GM12878 (cell line): ENCODE measurements around the gene BLNK. TPM values are rescaled to one million over a fixed set of nuclear protein-coding genes. Genes with fewer than 3 reads are reported as not detected.

ENCODE experiments used
- ATAC-seq: fragments of 200-7000 bp; cut with Tn5 transposase; 3 replicates; pipeline ENCODE4 v1.9.1; 2020; ENCODE audit warnings: mild to moderate bottlenecking, moderate library complexity
- BruUV-seq: library from RNA; stranded (reverse); fragments of 400-500 nt; replicated peaks from 2 replicates; lab custom pipeline; 2021; lab: Mats Ljungman, UMichigan
- CTCF ChIA-PET: fragments of 300-600 bp; sonication (Branson Sonifier 250); formaldehyde crosslinking; extraction: SDS; loops from one replicate; lab custom pipeline; 2021; ENCODE audit warnings: inconsistent platforms; lab: Yijun Ruan, JAX
- POLR2A ChIA-PET: fragments of 350-600 bp; formaldehyde crosslinking; extraction: SDS; loops from one replicate; lab custom pipeline; 2021; ENCODE audit warnings: inconsistent platforms; lab: Charles Lee
- RAD21 ChIA-PET: fragments of 300-600 bp; sonication (Branson Sonifier 250); formaldehyde crosslinking; loops from one replicate; lab custom pipeline; 2023; ENCODE audit warnings: antibody characterized with exemption; ENCODE audit not compliant: unreplicated experiment; lab: Charles Lee
- SMC1A ChIA-PET: fragments of 300-600 bp; sonication (Branson Sonifier 250); formaldehyde crosslinking; loops from one replicate; lab custom pipeline; 2023; ENCODE audit not compliant: unreplicated experiment, uncharacterized antibody; lab: Charles Lee
- DNase-seq: peaks from one replicate; pipeline ENCODE4 v3.0.0-alpha.2; 2011; ENCODE audit warnings: low read depth, low spot score
- FAIRE-seq: peaks from 3 replicates; lab custom pipeline; 2011; peaks lifted over from hg19 to GRCh38; lab: Jason Lieb, UNC
- H2AFZ ChIP-seq: 2 replicates; pipeline ENCODE4 v1.6.0; 2011; ENCODE audit warnings: low read depth, low read length, control low read depth; ENCODE audit not compliant: control insufficient read depth
- H3K27ac ChIP-seq: 2 replicates; pipeline ENCODE4 v1.5.1; 2011; ENCODE audit warnings: control low read depth; ENCODE audit not compliant: control insufficient read depth, insufficient read depth
- H3K27me3 ChIP-seq, 2 experiments: replicated peaks in 1 of 2; 2 replicates each; pipeline versions ENCODE4 v1.6.0 to v1.6.1; 2011; ENCODE audit warnings: low read length in 1 of 2; ENCODE audit not compliant: control insufficient read depth in 2 of 2, insufficient read depth in 2 of 2
- H3K36me3 ChIP-seq, 2 experiments: 2 replicates each; pipeline ENCODE4 v1.5.1; 2011; ENCODE audit warnings: low read length in 1 of 2; ENCODE audit not compliant: control insufficient read depth in 2 of 2, insufficient read depth in 2 of 2
- H3K4me1 ChIP-seq: 2 replicates; pipeline ENCODE4 v1.6.1; 2011; ENCODE audit warnings: mild to moderate bottlenecking, low read length, moderate library complexity, mixed read lengths; ENCODE audit not compliant: control insufficient read depth, insufficient read depth
- H3K4me2 ChIP-seq: 2 replicates; pipeline ENCODE4 v1.6.0; 2011; ENCODE audit warnings: control low read depth; ENCODE audit not compliant: control insufficient read depth, insufficient read depth
- H3K4me3 ChIP-seq: fragments of 200-600 bp; sonication (generic); 2 replicates; pipeline ENCODE4 v1.5.1; 2016
- H3K79me2 ChIP-seq: 2 replicates; pipeline ENCODE4 v1.6.0; 2011; ENCODE audit warnings: low read length; ENCODE audit not compliant: control insufficient read depth, insufficient read depth
- H3K9ac ChIP-seq: 2 replicates; pipeline ENCODE4 v1.8.0; 2011; ENCODE audit warnings: low read length, control low read depth, mixed read lengths; ENCODE audit not compliant: control insufficient read depth, insufficient read depth
- H3K9me3 ChIP-seq: replicated peaks from 3 replicates; pipeline ENCODE4 v1.5.1; 2011; ENCODE audit warnings: mild to moderate bottlenecking, low read length; ENCODE audit not compliant: control insufficient read depth, insufficient read depth
- H4K20me1 ChIP-seq: 2 replicates; pipeline ENCODE4 v1.6.0; 2011; ENCODE audit not compliant: control insufficient read depth, insufficient read depth
- CEBPZ ChIP-seq: fragments of 150-350 bp; IDR thresholded peaks from 2 replicates; pipeline ENCODE4 v1.6.1; 2016; ENCODE audit warnings: low read depth, low read length
- MTA2 ChIP-seq: fragments of 450-650 bp; IDR thresholded peaks from 2 replicates; pipeline ENCODE4 v1.6.1; 2016; ENCODE audit warnings: low read depth, mild to moderate bottlenecking, moderate library complexity
- MYB ChIP-seq: fragments of 150-350 bp; IDR thresholded peaks from 2 replicates; pipeline ENCODE4 v1.6.1; 2014; ENCODE audit warnings: mild to moderate bottlenecking, low read depth, low read length, borderline replicate concordance
- RUNX3 ChIP-seq: IDR thresholded peaks from 2 replicates; pipeline ENCODE4 v1.6.1; 2012; ENCODE audit warnings: low read length, inconsistent platforms
- SP1 ChIP-seq: IDR thresholded peaks from one replicate; pipeline ENCODE4 v1.6.1; 2011; ENCODE audit warnings: low read depth, low read length
- WGBS: methylation state at CpG from one replicate; pipeline ENCODE4 v1.1.6; 2016; ENCODE audit warnings: low lambda C conversion rate; ENCODE audit not compliant: insufficient replicate concordance, insufficient coverage; ENCODE audit errors: missing lambda C conversion rate; 5-methylcytosine and 5-hydroxymethylcytosine counted together
- in situ Hi-C: fragments of 300-500 bp; cut with MboI; formaldehyde crosslinking; loops from 9 replicates; pipeline ENCODE4 v1.14.3; 2018; ENCODE audit warnings: mixed read lengths
- intact Hi-C: fragments of 100-400 bp; cut with micrococcal nuclease; formaldehyde crosslinking; loops from one replicate; pipeline ENCODE4 v1.14.2; 2022; ENCODE audit not compliant: unreplicated experiment
- polyA plus RNA-seq, 11 experiments: library from polyadenylated mRNA; depleted of rRNA in 4 of 11; unstranded in 6 of 11; stranded (reverse) in 5 of 11; fragments of >200 nt; fragmentation: Nextera tagmentation in 4 of 11; fragmentation: Illumina TruSeq in 1 of 11; extraction: Ambion mirVana in 4 of 11; extraction: Trizol in 1 of 11; gene quantifications; 1 replicate in 1 of 11; 2 replicates in 10 of 11; pipeline versions ENCODE4 v1.2.1 to v1.2.3, GENCODE V29; 2011 to 2016; ENCODE audit warnings: inconsistent platforms in 2 of 11, missing spikeins in 2 of 11, low read depth in 1 of 11
- total RNA-seq, 4 experiments: library from RNA; depleted of rRNA in 3 of 4; stranded (reverse); fragments of >200 nt in 3 of 4; fragmentation: Illumina TruSeq in 1 of 4; extraction: Trizol in 1 of 4; gene quantifications; 2 replicates each; pipeline versions ENCODE4 v1.2.1 to v1.2.3, GENCODE V29; 2013 to 2021
- TF ChIP-seq, protein P1 (sequence below): fragments of 450-650 bp; formaldehyde crosslinking; IDR thresholded peaks from 2 replicates; pipeline ENCODE4 v1.5.0; 2022; ENCODE audit warnings: mild to moderate bottlenecking, missing genetic modification characterization
- TF ChIP-seq, protein P2 (sequence below): fragments of 450-650 bp; IDR thresholded peaks from 2 replicates; pipeline ENCODE4 v1.6.1; 2017; ENCODE audit warnings: mild to moderate bottlenecking, low read depth, inconsistent platforms; ENCODE audit not compliant: poor library complexity, severe bottlenecking

Gene BLNK
- total and polyA plus RNA-seq, 10 of the 15 experiments (the other 5 are each of a cell fraction or from before 2014, with no cell fraction given): 79.5 to 201 (median 139) TPM

- CTCF ChIA-PET: interaction anchor here (0.6 to 3.4 kb wide), 8 partner anchors 10 to 213 kb away, joined by 3 to 14 read pairs (median 4); no protein-coding TSS in a partner anchor
- Histone ChIP-seq H3K9ac (no peak overlapping the region), H3K4me3 (no peak overlapping the region), H3K9me3 (no peaks in the 10 kb centered on the region), H3K27me3 (no peaks in the 10 kb centered on the region), H4K20me1 (peaks cover 14% of the 10 kb centered on the region), H2AFZ (no peak overlapping the region), H3K4me1 (peaks cover 29% of the 10 kb centered on the region), H3K79me2 (peaks cover 79% of the 10 kb centered on the region), H3K36me3 (peaks cover 8 to 39% of the 10 kb centered on the region in 2 experiments; a peak in 3 of 4 replicates), H3K27ac (no peak overlapping the region), H3K4me2 (no peak overlapping the region)
- SMC1A ChIA-PET: interaction anchor here (0.8 to 11.3 kb wide), 7 partner anchors 9 to 39 kb away, joined by 3 to 137 read pairs (median 7); partner anchors contain the start of gene BLNK
- in situ Hi-C loops (no loop called here), intact Hi-C loops (no loop called here)
- no peak for FAIRE-seq
- ATAC-seq: no peak
- RAD21 ChIA-PET: interaction anchor here (1.0 to 3.2 kb wide), 8 partner anchors 10 to 37 kb away, joined by 3 to 10 read pairs (median 3); no protein-coding TSS in a partner anchor
- POLR2A ChIA-PET: interaction anchor here (0.6 to 3.4 kb wide), 5 partner anchors 14 to 46 kb away, joined by 3 to 19 read pairs (median 5); partner anchors contain the start of gene BLNK
- TF ChIP-seq, protein P1, sequence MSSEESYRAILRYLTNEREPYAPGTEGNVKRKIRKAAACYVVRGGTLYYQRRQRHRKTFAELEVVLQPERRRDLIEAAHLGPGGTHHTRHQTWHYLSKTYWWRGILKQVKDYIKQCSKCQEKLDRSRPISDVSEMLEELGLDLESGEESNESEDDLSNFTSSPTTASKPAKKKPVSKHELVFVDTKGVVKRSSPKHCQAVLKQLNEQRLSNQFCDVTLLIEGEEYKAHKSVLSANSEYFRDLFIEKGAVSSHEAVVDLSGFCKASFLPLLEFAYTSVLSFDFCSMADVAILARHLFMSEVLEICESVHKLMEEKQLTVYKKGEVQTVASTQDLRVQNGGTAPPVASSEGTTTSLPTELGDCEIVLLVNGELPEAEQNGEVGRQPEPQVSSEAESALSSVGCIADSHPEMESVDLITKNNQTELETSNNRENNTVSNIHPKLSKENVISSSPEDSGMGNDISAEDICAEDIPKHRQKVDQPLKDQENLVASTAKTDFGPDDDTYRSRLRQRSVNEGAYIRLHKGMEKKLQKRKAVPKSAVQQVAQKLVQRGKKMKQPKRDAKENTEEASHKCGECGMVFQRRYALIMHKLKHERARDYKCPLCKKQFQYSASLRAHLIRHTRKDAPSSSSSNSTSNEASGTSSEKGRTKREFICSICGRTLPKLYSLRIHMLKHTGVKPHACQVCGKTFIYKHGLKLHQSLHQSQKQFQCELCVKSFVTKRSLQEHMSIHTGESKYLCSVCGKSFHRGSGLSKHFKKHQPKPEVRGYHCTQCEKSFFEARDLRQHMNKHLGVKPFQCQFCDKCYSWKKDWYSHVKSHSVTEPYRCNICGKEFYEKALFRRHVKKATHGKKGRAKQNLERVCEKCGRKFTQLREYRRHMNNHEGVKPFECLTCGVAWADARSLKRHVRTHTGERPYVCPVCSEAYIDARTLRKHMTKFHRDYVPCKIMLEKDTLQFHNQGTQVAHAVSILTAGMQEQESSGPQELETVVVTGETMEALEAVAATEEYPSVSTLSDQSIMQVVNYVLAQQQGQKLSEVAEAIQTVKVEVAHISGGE (CRISPR knock-in tag): no peak
- no peak for TF ChIP-seq MYB
- no peak for TF ChIP-seq CEBPZ
- TF ChIP-seq SP1: no peak
- no peak for TF ChIP-seq RUNX3
- no peak for TF ChIP-seq MTA2
- TF ChIP-seq, protein P2, sequence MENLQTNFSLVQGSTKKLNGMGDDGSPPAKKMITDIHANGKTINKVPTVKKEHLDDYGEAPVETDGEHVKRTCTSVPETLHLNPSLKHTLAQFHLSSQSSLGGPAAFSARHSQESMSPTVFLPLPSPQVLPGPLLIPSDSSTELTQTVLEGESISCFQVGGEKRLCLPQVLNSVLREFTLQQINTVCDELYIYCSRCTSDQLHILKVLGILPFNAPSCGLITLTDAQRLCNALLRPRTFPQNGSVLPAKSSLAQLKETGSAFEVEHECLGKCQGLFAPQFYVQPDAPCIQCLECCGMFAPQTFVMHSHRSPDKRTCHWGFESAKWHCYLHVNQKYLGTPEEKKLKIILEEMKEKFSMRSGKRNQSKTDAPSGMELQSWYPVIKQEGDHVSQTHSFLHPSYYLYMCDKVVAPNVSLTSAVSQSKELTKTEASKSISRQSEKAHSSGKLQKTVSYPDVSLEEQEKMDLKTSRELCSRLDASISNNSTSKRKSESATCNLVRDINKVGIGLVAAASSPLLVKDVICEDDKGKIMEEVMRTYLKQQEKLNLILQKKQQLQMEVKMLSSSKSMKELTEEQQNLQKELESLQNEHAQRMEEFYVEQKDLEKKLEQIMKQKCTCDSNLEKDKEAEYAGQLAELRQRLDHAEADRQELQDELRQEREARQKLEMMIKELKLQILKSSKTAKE: no peak
- BruUV-seq: no TSS peak
- no peak for DNase-seq
- 89% methylated on average over 6 of the region's 6 CpGs for WGBS
Measured at GRCh38 chr10:96255549-96256333, 15.6 kb downstream of the BLNK start.
